Measurements from ENCODE around the gene SYT8.

DNA sequence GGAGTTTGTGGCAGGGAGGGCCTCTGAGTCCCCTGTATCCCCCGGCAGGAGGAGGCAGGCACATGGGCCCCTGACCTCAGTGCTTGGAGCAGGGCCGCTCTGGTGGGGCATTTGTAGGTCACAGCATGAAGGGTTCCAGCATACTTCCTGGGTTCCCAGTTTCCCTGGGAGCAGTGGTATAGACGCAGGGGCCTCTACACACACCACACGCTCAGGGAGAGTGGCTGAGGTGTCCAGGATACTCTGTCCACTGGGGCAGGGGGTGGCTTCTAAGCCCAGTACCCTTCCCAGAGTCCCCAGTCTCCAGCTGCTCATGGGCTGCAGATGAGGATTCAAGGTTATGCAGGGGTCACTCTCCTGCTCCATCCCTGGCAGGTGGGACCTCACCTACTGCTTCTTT, 24.2 kb downstream of the SYT8 start:
- TF ChIP-seq, protein P1, sequence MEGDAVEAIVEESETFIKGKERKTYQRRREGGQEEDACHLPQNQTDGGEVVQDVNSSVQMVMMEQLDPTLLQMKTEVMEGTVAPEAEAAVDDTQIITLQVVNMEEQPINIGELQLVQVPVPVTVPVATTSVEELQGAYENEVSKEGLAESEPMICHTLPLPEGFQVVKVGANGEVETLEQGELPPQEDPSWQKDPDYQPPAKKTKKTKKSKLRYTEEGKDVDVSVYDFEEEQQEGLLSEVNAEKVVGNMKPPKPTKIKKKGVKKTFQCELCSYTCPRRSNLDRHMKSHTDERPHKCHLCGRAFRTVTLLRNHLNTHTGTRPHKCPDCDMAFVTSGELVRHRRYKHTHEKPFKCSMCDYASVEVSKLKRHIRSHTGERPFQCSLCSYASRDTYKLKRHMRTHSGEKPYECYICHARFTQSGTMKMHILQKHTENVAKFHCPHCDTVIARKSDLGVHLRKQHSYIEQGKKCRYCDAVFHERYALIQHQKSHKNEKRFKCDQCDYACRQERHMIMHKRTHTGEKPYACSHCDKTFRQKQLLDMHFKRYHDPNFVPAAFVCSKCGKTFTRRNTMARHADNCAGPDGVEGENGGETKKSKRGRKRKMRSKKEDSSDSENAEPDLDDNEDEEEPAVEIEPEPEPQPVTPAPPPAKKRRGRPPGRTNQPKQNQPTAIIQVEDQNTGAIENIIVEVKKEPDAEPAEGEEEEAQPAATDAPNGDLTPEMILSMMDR (IDR thresholded peaks at IDR 0.05; ENCODE audit: low read length): no peak
- TF ChIP-seq EZH2 (IDR thresholded peaks at IDR 0.05; ENCODE audit: borderline replicate concordance, low read length): no peak

Data from OCI-LY1 (cell line).